ENCODE measurements around the gene OR2B3. TPM values are rescaled to one million over a fixed set of nuclear protein-coding genes. Genes with fewer than 3 reads are reported as not detected.
"Not testable (repeated sequence)": the region's sequence is repeated elsewhere in the genome, so short reads cannot be mapped to it uniquely, and the experiment has no call there.

OR2B3 gene, protein sequence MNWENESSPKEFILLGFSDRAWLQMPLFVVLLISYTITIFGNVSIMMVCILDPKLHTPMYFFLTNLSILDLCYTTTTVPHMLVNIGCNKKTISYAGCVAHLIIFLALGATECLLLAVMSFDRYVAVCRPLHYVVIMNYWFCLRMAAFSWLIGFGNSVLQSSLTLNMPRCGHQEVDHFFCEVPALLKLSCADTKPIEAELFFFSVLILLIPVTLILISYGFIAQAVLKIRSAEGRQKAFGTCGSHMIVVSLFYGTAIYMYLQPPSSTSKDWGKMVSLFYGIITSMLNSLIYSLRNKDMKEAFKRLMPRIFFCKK
- not detected in 2 replicates for polyA plus RNA-seq (2014; cell fraction: cytosol; rRNA removed)
- not detected in 2 replicates for polyA plus RNA-seq (2014; cell fraction: nucleus; rRNA removed)

DNA sequence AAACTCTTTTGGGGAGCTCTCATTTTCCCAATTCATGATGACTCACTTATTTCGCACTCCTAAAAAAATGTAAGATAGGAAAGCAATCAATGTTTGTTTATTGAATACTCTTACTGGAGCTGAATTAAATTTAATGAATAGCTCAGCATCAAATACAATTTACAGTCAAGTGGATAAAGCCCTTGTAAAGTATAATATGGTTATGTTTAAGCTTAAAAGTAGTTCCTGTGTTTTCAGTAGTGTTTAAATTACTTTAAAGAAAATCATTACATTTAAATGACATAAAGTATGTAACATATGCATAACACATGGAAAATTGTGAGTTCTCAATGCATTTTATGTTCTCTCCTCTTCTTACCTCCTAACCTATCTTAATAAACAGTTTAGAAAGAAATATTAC is at the start of gene OR2B3:
OR2B3 (minus strand) TSS at position 101 of the 400 bp plus-strand sequence; CDS start at position 36, 65 bp downstream.
- DNase-seq (ENCODE audit: low spot score) = no peak

DNA sequence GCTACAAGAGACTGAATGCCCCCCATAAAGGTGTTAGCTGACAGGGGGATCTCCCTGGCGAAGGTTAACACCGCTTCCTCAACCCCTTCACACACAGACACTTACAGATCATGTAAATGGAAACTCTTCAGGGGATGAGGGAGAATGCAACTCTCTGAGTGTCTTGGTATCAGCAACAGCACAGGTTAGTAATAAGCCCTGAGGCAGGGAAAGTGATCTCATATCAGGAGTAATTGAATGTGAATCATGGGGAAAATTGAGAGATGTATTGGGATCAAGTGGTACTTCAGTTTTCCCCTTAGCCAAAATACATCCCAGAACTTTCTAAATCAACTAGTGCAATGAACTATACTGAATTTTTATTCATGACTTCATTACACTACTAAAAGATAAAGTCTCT is 44.6 kb upstream of the OR2B3 start:
- DNase-seq (ENCODE audit: low spot score) = no peak

DNA sequence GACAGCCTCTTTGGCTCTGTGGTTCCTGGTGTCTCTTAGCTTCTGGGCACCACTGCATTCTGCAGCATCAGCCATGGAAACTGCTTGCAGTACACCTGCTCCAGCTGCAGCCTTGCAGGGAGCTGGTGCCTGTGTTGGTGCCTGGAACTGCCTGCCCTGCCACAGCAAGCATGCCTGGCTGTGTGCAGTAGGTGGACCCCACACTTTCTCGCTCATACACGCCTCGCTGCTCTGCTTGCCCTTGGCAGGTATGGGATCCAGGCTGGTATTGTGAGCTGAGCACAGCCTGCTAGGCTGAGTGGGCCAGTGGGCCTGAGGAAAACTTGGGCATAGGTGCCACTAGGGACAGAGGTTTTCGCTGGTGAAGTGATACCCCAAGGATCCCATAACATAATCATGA is 43.5 kb upstream of the OR2B3 start:
- no peak for DNase-seq (ENCODE audit: low spot score)

DNA sequence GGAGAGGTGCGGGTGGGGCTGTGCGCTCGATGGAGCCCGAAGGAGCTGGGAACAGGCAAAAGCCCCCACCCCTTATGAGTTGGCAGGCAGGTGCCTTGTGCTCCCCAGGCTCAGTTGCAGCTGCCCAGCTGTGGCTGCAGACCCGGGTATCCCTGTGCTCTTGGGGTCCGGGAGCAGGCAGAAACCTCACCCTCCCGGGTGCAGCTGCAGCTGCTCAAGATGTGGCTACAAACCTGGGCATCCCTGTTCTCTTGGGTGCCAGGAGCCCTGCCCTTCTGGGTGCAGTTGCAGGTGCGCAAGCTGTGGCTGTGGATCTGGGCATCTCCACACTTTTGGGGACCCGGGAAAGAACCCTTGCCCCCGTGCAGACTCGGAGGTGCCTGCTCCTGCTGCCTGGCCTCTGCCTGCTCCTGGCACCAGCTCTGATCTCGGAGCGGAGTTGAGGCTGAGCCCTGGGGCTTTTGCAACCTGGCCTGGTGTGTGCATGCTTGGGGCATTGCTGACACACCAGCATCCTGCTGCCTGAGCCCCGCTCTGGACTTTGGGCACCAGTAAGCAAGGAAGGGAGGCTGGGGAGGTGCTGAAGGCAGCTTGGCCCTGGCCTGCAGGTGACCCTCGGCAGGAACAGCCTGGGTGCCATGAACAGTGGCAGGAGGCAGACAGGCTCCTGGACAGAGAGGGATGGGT is 42.4 kb upstream of the OR2B3 start:
- DNase-seq (ENCODE audit: low spot score) = no peak

DNA sequence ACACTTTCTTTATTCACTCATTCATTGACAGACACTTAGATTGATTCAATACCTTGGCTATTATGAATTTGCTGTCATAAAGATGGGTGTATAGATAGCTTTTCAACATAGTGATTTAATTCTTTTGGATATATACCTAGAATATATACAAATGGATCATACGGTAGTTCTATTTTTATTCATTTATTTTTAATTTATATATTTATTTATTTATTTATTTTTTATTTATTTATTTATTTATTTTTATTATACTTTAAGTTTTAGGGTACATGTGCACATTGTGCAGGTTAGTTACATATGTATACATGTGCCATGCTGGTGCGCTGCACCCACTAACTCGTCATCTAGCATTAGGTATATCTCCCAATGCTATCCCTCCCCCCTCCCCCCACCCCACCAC is 27.9 kb upstream of the OR2B3 start:
- not testable (repeated sequence) for DNase-seq (ENCODE audit: low spot score)

DNA sequence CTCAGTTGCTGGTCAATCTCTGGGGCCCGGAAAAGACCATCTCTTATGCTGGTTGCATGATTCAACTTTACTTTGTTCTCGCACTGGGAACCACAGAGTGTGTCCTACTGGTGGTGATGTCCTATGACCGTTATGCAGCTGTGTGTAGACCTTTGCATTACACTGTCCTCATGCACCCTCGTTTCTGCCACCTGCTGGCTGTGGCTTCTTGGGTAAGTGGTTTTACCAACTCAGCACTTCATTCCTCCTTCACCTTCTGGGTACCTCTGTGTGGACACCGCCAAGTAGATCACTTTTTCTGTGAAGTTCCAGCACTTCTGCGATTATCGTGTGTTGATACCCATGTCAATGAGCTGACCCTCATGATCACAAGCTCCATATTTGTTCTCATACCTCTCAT is 25.0 kb upstream of the OR2B3 start:
- DNase-seq (ENCODE audit: low spot score) = no peak

DNA sequence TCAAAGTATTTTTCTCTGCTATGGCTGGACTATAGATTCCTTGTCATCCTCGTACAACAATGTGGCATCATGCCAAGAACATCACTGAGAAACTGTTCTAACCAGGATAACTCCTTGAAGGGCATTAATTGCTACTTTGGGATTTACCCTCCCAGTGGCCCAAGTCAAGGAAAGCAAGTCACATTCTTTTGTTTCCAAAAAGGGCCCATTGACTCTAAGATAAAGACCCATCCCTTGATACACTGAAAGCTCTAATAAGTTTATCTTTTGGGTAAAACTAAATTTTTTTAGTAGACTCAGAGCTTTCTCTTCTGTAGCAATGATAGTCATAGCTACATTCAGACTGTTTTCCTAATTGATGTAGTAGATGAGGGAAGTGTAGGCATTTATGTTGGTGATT is 20.6 kb upstream of the OR2B3 start, which contains the start of gene OR2J3:
OR2J3 (plus strand) TSS at position 301 of the 400 bp plus-strand sequence. CDS start 3,833 bp downstream, outside the sequence.
- no peak for DNase-seq (ENCODE audit: low spot score)

DNA sequence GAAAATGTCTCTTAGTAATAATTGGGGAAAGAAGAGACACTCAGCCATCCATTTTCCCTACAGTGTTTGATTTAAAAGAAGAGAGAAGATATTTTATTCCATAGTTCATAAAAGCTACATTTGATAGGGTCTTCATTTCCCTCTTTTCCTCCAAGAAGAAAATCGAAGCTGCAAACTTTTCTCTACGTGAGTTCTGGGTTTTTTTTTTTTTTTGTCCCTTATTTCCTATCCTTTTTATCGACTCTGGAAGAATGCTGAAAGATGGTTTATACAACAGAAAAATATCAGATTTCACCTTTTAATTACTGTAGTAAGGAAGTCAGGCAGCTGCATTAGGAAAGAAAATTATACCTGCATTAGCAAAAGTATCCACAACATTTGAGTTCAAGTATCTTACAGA is 12.1 kb upstream of the OR2B3 start, which contains the start of gene OR2J1:
OR2J1 (plus strand) TSS at position 301 of the 400 bp plus-strand sequence. CDS start 1,453 bp downstream, outside the sequence.
- DNase-seq (ENCODE audit: low spot score) = no peak

DNA sequence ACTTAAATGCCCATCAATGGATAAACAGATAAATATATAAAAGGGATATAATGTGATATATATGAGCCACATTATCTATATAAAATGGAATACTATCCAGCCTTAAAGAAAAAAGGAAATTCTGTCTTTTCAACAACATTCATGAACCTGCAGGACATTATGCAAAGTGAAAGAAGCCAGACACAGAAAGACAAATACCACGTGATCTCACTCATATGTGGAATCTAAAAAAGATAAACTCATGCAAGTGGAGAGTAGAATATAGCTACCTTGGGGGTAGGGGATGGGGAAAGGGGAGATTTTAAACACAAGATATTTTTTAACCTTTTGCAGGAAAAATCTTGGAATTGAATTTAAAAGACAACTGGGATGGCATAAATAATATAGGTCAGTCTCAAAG is 10.7 kb upstream of the OR2B3 start:
- no peak for DNase-seq (ENCODE audit: low spot score)

DNA sequence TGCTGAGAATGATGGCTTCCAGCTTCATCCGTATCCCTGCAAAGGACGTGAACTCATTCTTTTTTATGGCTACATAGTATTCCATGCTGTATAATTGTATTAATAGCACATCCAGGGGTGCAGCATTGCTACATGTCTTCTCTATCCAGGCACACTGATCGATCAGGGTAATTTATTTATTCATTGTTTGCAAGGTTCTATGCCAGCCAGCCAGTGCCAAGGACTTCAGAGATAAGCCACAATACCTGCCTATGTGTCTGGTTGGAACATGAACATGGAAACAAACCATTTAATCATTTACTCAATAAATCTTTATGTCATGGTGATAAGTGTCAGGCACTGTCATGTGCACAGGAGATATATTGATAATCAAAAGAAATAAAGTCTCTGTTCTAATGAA is 5.8 kb upstream of the OR2B3 start:
- no peak for DNase-seq (ENCODE audit: low spot score)

DNA sequence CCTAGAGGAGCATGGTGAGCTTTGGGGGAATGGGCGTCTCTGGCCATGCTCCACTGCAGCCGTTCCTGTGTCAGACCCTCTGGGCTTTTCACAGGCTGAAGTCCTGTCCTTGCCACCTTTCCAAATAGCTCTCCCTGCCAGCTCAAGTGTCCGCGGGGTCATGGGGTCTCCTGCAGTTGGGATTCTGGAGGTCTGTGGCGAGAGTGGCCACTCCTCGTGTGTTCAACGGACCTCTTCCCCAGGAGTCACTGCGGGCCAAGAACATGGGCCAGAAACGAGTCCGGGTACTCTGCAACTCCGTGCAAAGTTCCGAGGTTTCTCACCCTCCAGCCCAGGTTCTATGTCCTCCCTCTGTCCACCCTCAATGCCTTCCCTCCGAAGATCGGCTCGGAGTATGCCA is 4.7 kb downstream of the OR2B3 start:
- DNase-seq (ENCODE audit: low spot score) = no peak

DNA sequence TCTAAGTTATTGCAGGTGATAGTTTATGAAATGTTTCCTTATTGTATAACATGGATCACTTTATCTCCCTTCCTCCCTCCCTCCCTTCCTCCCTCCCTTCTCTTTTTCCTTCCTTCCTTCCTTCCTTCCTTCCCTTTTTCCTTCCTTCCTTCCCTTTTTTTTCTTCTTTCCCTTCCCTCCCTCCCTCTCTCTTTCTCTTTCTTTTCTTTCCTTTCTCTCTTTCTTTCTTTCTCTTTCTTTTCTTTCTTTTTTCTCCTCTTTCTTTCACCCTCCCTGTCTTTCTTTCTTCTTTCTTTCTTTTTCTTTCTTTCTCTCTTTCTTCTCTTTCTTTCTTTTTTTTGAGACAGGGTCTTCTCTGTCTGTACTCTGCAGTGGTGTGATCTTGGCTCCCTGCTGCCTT is 5.8 kb downstream of the OR2B3 start:
- DNase-seq (ENCODE audit: low spot score) = no peak

DNA sequence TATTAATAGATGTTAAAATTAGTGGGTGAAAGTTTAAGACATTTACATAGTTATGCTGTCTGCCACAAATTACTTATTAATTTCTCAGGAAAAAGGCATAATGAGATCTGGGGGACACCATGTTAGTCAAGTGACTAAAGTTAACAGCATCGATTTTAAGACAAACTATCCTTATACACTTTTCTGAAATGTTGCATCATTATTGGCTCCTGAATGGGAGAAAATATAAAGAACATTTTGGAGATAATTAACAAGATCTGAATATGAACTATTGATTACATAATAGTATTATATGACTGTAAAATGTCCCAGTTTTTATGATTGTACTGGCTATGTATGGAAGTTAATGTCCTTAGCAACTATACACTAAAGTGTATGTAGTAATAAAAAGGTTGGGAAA is 7.9 kb downstream of the OR2B3 start:
- no peak for DNase-seq (ENCODE audit: low spot score)

DNA sequence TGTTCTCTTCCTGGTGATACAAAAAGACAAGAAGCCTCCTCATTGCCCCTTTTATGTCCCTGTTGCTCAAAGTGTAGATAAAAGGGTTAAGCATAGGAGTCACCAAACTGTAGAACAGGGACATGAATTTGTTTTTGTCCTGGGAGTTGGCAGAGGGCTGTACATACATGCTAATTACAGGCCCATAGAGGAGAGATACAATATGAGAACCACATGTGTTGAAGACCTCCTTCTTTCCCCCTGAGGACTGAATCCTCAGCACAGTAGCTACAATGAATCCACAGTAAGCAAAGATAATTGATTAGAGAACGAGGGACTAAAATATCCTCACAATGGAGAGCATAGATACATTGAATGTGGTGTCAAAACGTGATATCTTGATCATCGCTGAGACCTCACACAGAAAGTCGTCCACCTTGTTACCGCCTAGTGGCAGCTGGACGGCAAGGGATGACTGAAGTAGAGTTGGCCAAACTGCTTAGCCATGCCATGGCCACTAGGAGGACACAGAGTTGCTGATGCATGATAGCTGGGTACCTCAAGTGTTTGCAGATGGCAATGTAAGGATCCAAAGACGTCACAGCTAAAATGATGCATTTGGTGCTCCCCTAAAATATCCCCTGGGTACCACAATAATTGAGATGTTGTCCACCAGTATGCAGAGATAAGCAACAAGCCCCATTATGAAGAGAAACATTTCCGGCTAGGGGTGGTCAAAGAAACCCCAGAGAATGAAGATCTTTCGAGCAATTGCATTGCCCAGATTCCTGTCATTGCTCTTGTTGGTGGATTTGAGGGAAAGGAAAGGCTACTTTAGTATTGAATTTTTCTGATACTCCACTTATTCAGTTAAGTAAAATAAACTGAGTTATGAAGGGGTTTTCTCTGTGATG is 15.0 kb downstream of the OR2B3 start:
- DNase-seq (ENCODE audit: low spot score) = peak; percentile 30

DNA sequence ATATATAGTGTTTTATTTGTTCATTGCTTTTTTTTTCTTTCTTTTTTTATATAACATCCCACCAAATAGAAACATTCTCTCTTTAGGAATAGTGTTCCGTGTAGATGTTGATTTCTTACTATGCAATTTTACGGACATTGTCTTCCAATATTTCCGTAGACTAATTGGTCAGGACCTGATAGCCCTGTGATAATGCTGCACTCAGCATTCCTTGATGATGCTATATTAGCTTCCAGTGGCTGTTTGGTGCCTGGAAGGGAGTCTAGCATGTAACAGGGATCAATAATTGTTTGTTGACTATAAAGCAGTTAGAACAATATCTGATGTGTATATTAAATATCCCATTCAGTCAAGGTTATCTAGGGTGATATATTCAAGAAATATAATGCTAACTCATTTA is 35.4 kb downstream of the OR2B3 start:
- DNase-seq (ENCODE audit: low spot score) = no peak

DNA sequence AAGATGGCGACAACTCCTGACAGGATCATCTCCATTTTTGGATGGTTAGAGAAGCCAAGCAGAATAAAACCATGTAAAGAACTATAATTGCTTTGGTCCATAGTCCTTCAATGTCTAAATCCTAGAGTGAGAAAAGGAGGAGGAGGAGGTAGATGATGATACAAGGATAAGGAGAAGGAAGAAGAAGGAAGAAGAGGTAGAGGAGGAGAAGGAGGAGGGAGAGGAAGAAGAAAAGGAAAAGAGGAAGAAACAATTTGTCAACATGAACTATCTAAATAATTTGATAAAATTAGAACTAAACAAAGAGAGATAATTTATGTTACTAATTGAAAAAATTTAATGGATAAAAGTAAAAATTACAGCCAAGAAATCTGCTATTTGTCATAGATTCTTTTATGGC is 42.0 kb downstream of the OR2B3 start, which contains the start of gene OR2W1:
OR2W1 (minus strand) TSS at position 101 of the 400 bp plus-strand sequence; CDS start at position 101, 0 bp downstream.
- DNase-seq (ENCODE audit: low spot score) = no peak

Data from SK-N-DZ (cell line).